Fibroblast of pulmonary artery (primary cell): ENCODE results near the gene PTPRG.

Source experiments
- DNase-seq: peaks from one replicate; pipeline ENCODE4 v3.0.0-alpha.2; 2010; ENCODE audit warnings: low read depth
- H3K4me3 ChIP-seq: replicated peaks from 2 replicates; pipeline ENCODE4 v1.5.1; 2011; ENCODE audit warnings: low read depth, mild to moderate bottlenecking, control low read depth, low read length, moderate library complexity
- TF ChIP-seq, protein P1 (sequence below): IDR thresholded peaks from 2 replicates; pipeline ENCODE4 v1.5.1; 2011; ENCODE audit warnings: mild to moderate bottlenecking, control low read depth, low read length, inconsistent platforms; ENCODE audit errors: missing control alignments

The PTPRG gene

DNA sequence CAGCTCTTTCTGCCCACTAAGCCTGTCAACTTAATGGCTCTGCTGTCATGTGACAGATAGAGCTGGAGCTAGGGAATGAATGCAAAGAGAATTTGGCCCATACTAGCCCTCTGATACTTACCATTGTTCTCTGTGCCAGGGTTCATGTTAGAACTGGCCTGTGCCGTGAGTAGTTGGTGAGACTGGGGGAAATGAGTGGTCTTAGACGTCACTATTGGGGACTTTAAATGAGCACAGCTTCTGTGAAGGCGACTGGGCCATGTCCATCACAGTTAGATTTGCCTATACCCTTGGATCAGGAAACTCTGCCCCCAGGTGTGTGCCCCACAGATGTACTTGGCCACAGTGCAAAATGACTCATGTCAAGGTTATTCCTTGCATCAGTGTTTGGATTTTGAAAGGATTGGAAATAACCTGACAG, 124.9 kb downstream of the PTPRG start:
- DNase-seq = no peak
- TF ChIP-seq, protein P1, sequence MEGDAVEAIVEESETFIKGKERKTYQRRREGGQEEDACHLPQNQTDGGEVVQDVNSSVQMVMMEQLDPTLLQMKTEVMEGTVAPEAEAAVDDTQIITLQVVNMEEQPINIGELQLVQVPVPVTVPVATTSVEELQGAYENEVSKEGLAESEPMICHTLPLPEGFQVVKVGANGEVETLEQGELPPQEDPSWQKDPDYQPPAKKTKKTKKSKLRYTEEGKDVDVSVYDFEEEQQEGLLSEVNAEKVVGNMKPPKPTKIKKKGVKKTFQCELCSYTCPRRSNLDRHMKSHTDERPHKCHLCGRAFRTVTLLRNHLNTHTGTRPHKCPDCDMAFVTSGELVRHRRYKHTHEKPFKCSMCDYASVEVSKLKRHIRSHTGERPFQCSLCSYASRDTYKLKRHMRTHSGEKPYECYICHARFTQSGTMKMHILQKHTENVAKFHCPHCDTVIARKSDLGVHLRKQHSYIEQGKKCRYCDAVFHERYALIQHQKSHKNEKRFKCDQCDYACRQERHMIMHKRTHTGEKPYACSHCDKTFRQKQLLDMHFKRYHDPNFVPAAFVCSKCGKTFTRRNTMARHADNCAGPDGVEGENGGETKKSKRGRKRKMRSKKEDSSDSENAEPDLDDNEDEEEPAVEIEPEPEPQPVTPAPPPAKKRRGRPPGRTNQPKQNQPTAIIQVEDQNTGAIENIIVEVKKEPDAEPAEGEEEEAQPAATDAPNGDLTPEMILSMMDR = no peak

DNA sequence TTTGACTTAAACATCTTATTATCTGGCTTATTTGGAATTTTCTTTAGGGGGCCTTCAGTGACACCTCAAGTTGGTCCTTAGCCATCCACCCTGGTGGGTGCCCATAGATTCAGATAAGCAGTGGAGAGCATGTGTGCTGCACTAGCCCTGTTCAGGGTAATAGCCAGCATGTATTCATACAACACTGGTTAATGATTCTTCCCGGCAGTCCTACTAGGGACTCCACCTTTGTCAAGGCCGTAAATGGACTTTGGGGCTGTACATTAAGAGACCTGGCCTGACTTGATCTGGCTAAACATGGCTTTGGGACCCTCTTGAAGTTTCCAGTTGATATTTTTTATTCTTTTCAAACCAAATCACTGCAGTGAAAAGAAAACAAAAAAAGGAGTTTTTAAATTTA, 125.8 kb downstream of the PTPRG start:
- DNase-seq = no peak
- no peak overlapping the region for H3K4me3 ChIP-seq
- TF ChIP-seq, protein P1 = no peak

More for the DNA sequence above, 124.9 kb downstream of the PTPRG start:
- no peak overlapping the region for H3K4me3 ChIP-seq

DNA sequence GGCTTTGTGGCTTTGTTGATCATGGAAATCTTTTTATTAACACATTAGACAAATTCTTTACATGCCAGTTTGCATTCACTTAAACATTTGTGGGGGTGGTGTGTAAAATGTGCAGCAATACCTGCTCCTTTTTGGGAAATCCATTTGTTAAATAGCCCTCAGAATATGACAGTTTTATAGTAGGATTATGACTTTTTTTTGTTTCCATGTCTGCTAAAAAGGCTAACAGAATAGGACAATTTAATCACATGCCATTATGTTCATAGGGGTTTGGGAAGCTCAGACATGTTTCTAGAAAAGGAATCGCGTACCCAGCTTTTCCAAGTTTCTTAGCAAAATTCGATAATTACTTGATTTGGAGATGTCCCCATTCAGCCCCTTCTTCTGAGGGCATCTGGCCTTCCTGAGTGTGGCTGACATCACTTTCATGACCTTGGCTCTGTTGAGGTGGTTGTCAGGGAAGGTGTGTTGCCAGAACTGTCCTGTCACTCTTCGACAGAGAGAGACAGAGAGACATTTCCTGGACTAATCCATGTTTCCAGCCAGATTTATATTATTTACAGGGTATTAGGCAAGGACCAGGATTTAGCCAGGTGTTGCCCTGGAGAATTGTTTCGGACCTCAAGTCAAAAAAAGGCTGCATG, 126.4 kb downstream of the PTPRG start:
- TF ChIP-seq, protein P1 = no peak
- DNase-seq = no peak
- no peak overlapping the region for H3K4me3 ChIP-seq

DNA sequence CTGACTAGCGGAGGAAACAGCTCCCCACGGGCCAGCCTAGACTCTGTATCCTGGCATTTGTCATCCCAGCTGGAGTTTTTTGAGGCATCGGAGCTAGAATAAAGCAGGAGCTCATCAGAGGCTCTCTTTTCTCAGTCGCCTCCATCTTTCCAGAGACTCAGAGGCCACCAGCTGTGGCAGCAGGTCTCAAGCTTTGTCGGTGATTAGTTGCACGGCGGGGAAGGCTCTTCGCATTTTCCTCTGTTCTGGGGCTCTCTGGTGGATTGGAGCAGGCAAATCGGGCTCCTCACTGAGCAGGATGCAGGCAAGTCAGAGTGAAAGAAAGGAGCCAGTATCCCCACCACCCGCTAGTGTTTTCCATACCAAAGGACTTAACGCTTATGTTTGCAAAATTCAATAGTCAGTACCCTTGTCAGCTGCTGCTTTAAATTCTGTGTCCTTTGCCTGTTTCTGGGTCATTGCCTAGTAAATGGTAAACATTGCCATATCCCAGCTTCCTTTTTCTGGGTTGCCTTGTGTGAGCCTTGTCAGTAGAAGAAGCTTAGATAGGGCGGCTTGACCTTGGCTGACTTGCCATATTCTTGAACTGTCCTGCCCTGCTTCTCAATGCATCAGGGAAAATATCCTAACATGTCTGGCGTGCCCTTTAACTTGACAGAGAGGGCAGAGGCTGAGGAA, 127.1 kb downstream of the PTPRG start:
- no peak for DNase-seq
- TF ChIP-seq, protein P1 = no peak

DNA sequence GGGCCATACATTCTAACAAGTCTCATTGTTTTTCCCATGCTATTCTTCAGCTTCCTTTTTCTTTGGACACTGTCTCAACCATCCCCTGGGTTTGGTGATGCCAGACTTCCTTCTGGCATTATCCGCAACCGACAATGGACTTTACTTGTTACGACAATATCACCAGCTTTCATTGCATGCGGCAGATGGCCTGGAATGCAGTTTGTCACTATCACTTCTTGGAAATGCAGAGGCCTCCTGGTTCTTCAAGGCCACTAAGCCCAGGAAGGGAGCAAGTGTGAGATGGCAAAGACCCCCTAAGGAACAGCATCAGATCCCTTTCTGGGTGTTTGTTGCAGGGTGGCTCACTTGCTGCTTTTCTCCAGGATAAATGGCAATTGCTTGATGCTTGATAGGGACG, 128.6 kb downstream of the PTPRG start:
- TF ChIP-seq, protein P1 = no peak
- DNase-seq = no peak
- H3K4me3 ChIP-seq = no peak overlapping the region

More for the DNA sequence above, 127.1 kb downstream of the PTPRG start:
- no peak overlapping the region for H3K4me3 ChIP-seq

DNA sequence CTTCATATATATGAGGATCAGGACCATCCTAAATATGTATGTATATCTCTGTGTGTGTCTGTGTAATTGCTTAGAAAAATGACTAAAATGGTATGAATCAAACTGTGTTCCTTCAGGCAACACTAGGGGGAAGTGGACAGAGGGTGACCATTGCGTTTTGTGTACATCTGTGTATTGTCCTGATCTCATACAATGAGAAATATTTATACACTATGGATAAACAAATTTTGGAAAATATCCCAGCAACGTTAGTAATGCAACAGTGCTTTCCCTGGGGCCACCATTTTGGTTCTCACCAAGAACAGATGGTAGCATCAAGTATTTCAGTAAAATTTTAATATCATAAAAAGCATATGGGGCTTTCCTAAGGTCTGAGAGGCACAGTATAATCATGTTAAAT, 130.1 kb downstream of the PTPRG start:
- no peak for DNase-seq
- no peak overlapping the region for H3K4me3 ChIP-seq
- TF ChIP-seq, protein P1 = no peak
